H1 (cell line): Measurements from ENCODE around the gene TOM1L2. TPM values are rescaled to one million over a fixed set of nuclear protein-coding genes. Genes with fewer than 3 reads are reported as not detected.

Experiments
- CTCF ChIA-PET: fragments of 300-600 bp; sonication (Branson Sonifier 250); formaldehyde crosslinking; loops from one replicate; lab custom pipeline; 2021; ENCODE audit not compliant: partially characterized antibody; lab: Charles Lee
- POLR2A ChIA-PET: fragments of 300-600 bp; sonication (Branson Sonifier 250); formaldehyde crosslinking; loops from one replicate; lab custom pipeline; 2021; ENCODE audit warnings: inconsistent platforms; ENCODE audit not compliant: partially characterized antibody; lab: Charles Lee
- DNase-seq, 2 experiments: peaks; one replicate each; pipeline versions ENCODE4 v3.0.0 to v3.0.0-alpha.2; 2010 to 2022; ENCODE audit warnings: low spot score in 2 of 2, low read depth in 1 of 2, mixed read lengths in 1 of 2
- FAIRE-seq: peaks from 2 replicates; lab custom pipeline; 2011; peaks lifted over from hg19 to GRCh38; lab: Jason Lieb, UNC
- H2AFZ ChIP-seq: 2 replicates; pipeline ENCODE4 v1.8.1; 2012; ENCODE audit warnings: low read length, inconsistent platforms
- H2AK5ac ChIP-seq: 2 replicates; pipeline ENCODE4 v1.6.1; 2013; ENCODE audit warnings: low read depth, low read length
- H2BK120ac ChIP-seq: replicated peaks from 2 replicates; pipeline ENCODE3; 2013; ENCODE audit warnings: low read depth, low read length, inconsistent platforms
- H2BK12ac ChIP-seq: 2 replicates; pipeline ENCODE4 v1.6.1; 2013; ENCODE audit warnings: low read depth, low read length
- H2BK15ac ChIP-seq: 2 replicates; pipeline ENCODE4 v1.6.1; 2013; ENCODE audit warnings: low read length
- H2BK20ac ChIP-seq: 2 replicates; pipeline ENCODE4 v1.6.1; 2013; ENCODE audit warnings: low read length
- H2BK5ac ChIP-seq: 2 replicates; pipeline ENCODE4 v1.6.1; 2013; ENCODE audit warnings: low read depth, low read length
- H3K14ac ChIP-seq: 2 replicates; pipeline ENCODE4 v1.6.1; 2013; ENCODE audit warnings: inconsistent platforms; ENCODE audit not compliant: insufficient read length
- H3K18ac ChIP-seq: 2 replicates; pipeline ENCODE4 v1.6.1; 2013; ENCODE audit warnings: low read length; ENCODE audit errors: extremely low read depth
- H3K23ac ChIP-seq: 2 replicates; pipeline ENCODE4 v1.6.1; 2013; ENCODE audit warnings: inconsistent platforms; ENCODE audit not compliant: insufficient read length
- H3K23me2 ChIP-seq: 2 replicates; pipeline ENCODE4 v1.6.1; 2013; ENCODE audit warnings: low read depth, low read length
- H3K27ac ChIP-seq: 2 replicates; pipeline ENCODE4 v1.6.1; 2011; ENCODE audit warnings: low read depth, low read length, inconsistent platforms
- H3K27me3 ChIP-seq, 4 experiments: replicated peaks in 1 of 4; 1 replicate in 1 of 4; 2 replicates in 3 of 4; pipeline versions ENCODE4 v1.6.1 to v1.8.1; 2011 to 2013; ENCODE audit warnings: low read length in 3 of 4, mild to moderate bottlenecking in 3 of 4, inconsistent platforms in 2 of 4, mixed read lengths in 2 of 4, moderate library complexity in 1 of 4; ENCODE audit not compliant: control insufficient read depth in 3 of 4, insufficient read depth in 3 of 4; ENCODE audit errors: extremely low read depth in 1 of 4
- H3K36me3 ChIP-seq, 4 experiments: 2 replicates each; pipeline versions ENCODE4 v1.6.1 to v1.8.1; 2011 to 2013; ENCODE audit warnings: mild to moderate bottlenecking in 4 of 4, low read length in 3 of 4, moderate library complexity in 2 of 4, control low read depth in 1 of 4, inconsistent platforms in 1 of 4; ENCODE audit not compliant: insufficient read depth in 4 of 4, control insufficient read depth in 2 of 4
- H3K4ac ChIP-seq: replicated peaks from 2 replicates; pipeline ENCODE3; 2013; ENCODE audit warnings: low read length, low read depth, mixed read lengths, inconsistent platforms; ENCODE audit not compliant: insufficient read length
- H3K4me1 ChIP-seq, 4 experiments: replicated peaks in 1 of 4; 1 replicate in 1 of 4; 2 replicates in 3 of 4; pipeline versions ENCODE4 v1.6.1 to v1.8.1; 2011 to 2013; ENCODE audit warnings: low read length in 3 of 4, inconsistent platforms in 2 of 4, mixed read lengths in 1 of 4; ENCODE audit not compliant: insufficient read depth in 4 of 4, control insufficient read depth in 3 of 4
- H3K4me2 ChIP-seq, 2 experiments: 2 replicates each; pipeline versions ENCODE4 v1.6.1 to v1.8.1; 2011 to 2013; ENCODE audit warnings: low read depth in 2 of 2, low read length in 2 of 2, control low read depth in 1 of 2, inconsistent platforms in 1 of 2, mild to moderate bottlenecking in 1 of 2; ENCODE audit not compliant: insufficient read depth in 1 of 2
- H3K4me3 ChIP-seq, 4 experiments: fragments of 200-600, 300-600 bp in 1 of 4; sonication (generic), shearing (Covaris generic), sonication (Bioruptor Twin) in 1 of 4; 2 replicates each; pipeline versions ENCODE4 v1.5.1 to v1.8.1; 2011 to 2016; ENCODE audit warnings: low read length in 4 of 4, low read depth in 3 of 4, control low read depth in 2 of 4, inconsistent platforms in 2 of 4, mild to moderate bottlenecking in 2 of 4, mixed read lengths in 1 of 4, moderate library complexity in 1 of 4; ENCODE audit not compliant: insufficient read depth in 2 of 4; ENCODE audit errors: extremely low read depth in 1 of 4
- H3K56ac ChIP-seq: replicated peaks from 2 replicates; pipeline ENCODE3; 2013; ENCODE audit warnings: low read depth, mild to moderate bottlenecking, mixed read lengths, low read length, inconsistent platforms; ENCODE audit not compliant: insufficient read length
- H3K79me1 ChIP-seq: 2 replicates; pipeline ENCODE4 v1.6.1; 2013; ENCODE audit warnings: low read depth, low read length, control low read depth
- H3K79me2 ChIP-seq, 2 experiments: 2 replicates each; pipeline versions ENCODE4 v1.6.1 to v1.8.1; 2012 to 2013; ENCODE audit warnings: low read length in 2 of 2, mild to moderate bottlenecking in 2 of 2, inconsistent platforms in 1 of 2; ENCODE audit not compliant: insufficient read depth in 2 of 2, control insufficient read depth in 1 of 2
- H3K9ac ChIP-seq, 4 experiments: replicated peaks in 1 of 4; 1 replicate in 1 of 4; 2 replicates in 3 of 4; pipeline versions ENCODE4 v1.6.1 to v1.8.1; 2011 to 2013; ENCODE audit warnings: low read depth in 3 of 4, low read length in 3 of 4, control low read depth in 2 of 4, mild to moderate bottlenecking in 2 of 4, moderate library complexity in 2 of 4, inconsistent platforms in 1 of 4; ENCODE audit errors: extremely low read depth in 1 of 4
- H3K9me3 ChIP-seq, 2 experiments: 2 replicates each; pipeline versions ENCODE4 v1.6.1 to v1.8.1; 2012 to 2013; ENCODE audit warnings: mild to moderate bottlenecking in 2 of 2, moderate library complexity in 2 of 2, control low read depth in 1 of 2, inconsistent platforms in 1 of 2, low read depth in 1 of 2, low read length in 1 of 2, mixed read lengths in 1 of 2; ENCODE audit not compliant: insufficient read depth in 2 of 2
- H4K20me1 ChIP-seq, 2 experiments: replicated peaks in 1 of 2; 2 replicates each; pipeline versions ENCODE3 to v1.8.1; 2011 to 2013; ENCODE audit warnings: inconsistent platforms in 2 of 2, low read length in 2 of 2, mild to moderate bottlenecking in 1 of 2; ENCODE audit not compliant: insufficient read depth in 2 of 2, control insufficient read depth in 1 of 2
- H4K5ac ChIP-seq: 2 replicates; pipeline ENCODE4 v1.6.1; 2013; ENCODE audit warnings: low read length, low read depth, mixed read lengths, inconsistent platforms; ENCODE audit not compliant: insufficient read length
- H4K8ac ChIP-seq: 2 replicates; pipeline ENCODE4 v1.8.0; 2013; ENCODE audit warnings: mild to moderate bottlenecking, moderate library complexity, low read length, inconsistent platforms; ENCODE audit not compliant: insufficient read depth; ENCODE audit errors: extremely low read depth
- H4K91ac ChIP-seq: replicated peaks from 2 replicates; pipeline ENCODE3; 2013; ENCODE audit warnings: low read length, mixed read lengths, inconsistent platforms; ENCODE audit not compliant: insufficient read length
- BRCA1 ChIP-seq: IDR thresholded peaks from 2 replicates; pipeline ENCODE4 v1.6.1; 2012; ENCODE audit warnings: low read depth, low read length, improper control_type of control experiment
- CBX5 ChIP-seq: fragments of 300-800, 300-1000 bp; sonication (generic); IDR thresholded peaks from 2 replicates; pipeline ENCODE4 v1.7.1; 2016; ENCODE audit warnings: antibody characterized with exemption, low read length, low read depth
- E2F6 ChIP-seq: IDR thresholded peaks from 2 replicates; pipeline ENCODE4 v1.6.1; 2012; ENCODE audit warnings: inconsistent platforms
- FOSL1 ChIP-seq: IDR thresholded peaks from 2 replicates; pipeline ENCODE4 v1.6.1; 2011; ENCODE audit warnings: mild to moderate bottlenecking, low read depth, low read length, moderate library complexity; ENCODE audit not compliant: insufficient read depth
- JUND ChIP-seq: IDR thresholded peaks from 2 replicates; pipeline ENCODE4 v1.6.1; 2011; ENCODE audit warnings: mild to moderate bottlenecking, improper control_type of control experiment, low read length
- KDM1A ChIP-seq: fragments of 200-600, 300-600 bp; sonication (generic); IDR thresholded peaks from 2 replicates; pipeline ENCODE4 v1.7.1; 2016; ENCODE audit warnings: mild to moderate bottlenecking, low read length, borderline replicate concordance
- MAX ChIP-seq: IDR thresholded peaks from 2 replicates; pipeline ENCODE4 v1.6.1; 2012; ENCODE audit warnings: inconsistent platforms
- RBBP5 ChIP-seq: IDR thresholded peaks from 2 replicates; pipeline ENCODE4 v1.7.1; 2012; ENCODE audit warnings: low read depth, mild to moderate bottlenecking, inconsistent platforms, low read length, moderate library complexity, borderline replicate concordance
- SP2 ChIP-seq: IDR thresholded peaks from 2 replicates; pipeline ENCODE4 v1.6.1; 2012; ENCODE audit warnings: mild to moderate bottlenecking, low read length, inconsistent platforms
- WGBS, 2 experiments: shearing (Covaris generic) in 1 of 2; methylation state at CpG; one replicate each; pipeline versions ENCODE4 v1.1.6 to v1.1.7; 2013 to 2015; ENCODE audit warnings: low lambda C conversion rate in 2 of 2, mixed read lengths in 2 of 2, inconsistent platforms in 1 of 2, low coverage in 1 of 2, missing lambda C conversion rate in 1 of 2; ENCODE audit not compliant: insufficient replicate concordance in 2 of 2, insufficient coverage in 1 of 2, insufficient read length in 1 of 2; ENCODE audit errors: extremely low coverage in 1 of 2, missing lambda C conversion rate in 1 of 2; 5-methylcytosine and 5-hydroxymethylcytosine counted together
- polyA plus RNA-seq, 7 experiments: library from polyadenylated mRNA; depleted of rRNA in 3 of 7; stranded (reverse) in 5 of 7; unstranded in 2 of 7; fragments of >200 nt in 5 of 7; fragments of 200-250 nt in 2 of 7; gene quantifications; 1 replicate in 5 of 7; 2 replicates in 1 of 7; 4 replicates in 1 of 7; pipeline versions ENCODE4 v1.2.1 to v1.2.3, GENCODE V29; 2011 to 2013; ENCODE audit warnings: missing spikeins in 2 of 7, mixed read lengths in 2 of 7
- total RNA-seq: library from RNA; stranded (reverse); fragmentation: NEBNext Ultra II Directional; extraction: Animal tissue kit (Norgen Biotek cat#: 25700); gene quantifications from 2 replicates; pipeline ENCODE4 v1.2.1, GENCODE V29; 2021

The TOM1L2 gene
- total and polyA plus RNA-seq, 2 of the 8 experiments (the other 6 are each of a cell fraction or from before 2014, with no cell fraction given): 2.0 to 3.4 TPM

- no peak for FAIRE-seq
- Histone ChIP-seq H3K36me3 (no peaks in the 10 kb centered on the region), H2AK5ac (no peak overlapping the region), H3K23ac (no peak overlapping the region), H3K27me3 (no peaks in the 10 kb centered on the region; a peak in 1 of 7 replicates), H3K18ac (no peak overlapping the region)
- WGBS, 2 experiments: 94% methylated on average over 7 of the region's 7 CpGs; no CpG with 5 or more reads in 1 of the 2 experiments
- TF ChIP-seq E2F6 (no peak), BRCA1 (no peak), MAX (no peak), JUND (no peak), SP2 (no peak), CBX5 (no peak), FOSL1 (no peak), RBBP5 (no peak), KDM1A (no peak)
- TF ChIP-seq, all 59 proteins: peak for 0
- H2BK12ac ChIP-seq: no peak overlapping the region
- ChIA-PET CTCF (interaction anchor here (0.5 to 3.9 kb wide), 5 partner anchors 12 to 98 kb away, joined by 4 to 23 read pairs (median 5); no protein-coding TSS in a partner anchor), POLR2A (no interaction called here)
- no peak overlapping the region for H3K4me2 ChIP-seq
- no peaks in the 10 kb centered on the region for H4K20me1 ChIP-seq
- no peak overlapping the region for H3K56ac ChIP-seq
- H2BK20ac ChIP-seq: no peak overlapping the region
- DNase-seq: no peak
- no peaks in the 10 kb centered on the region for H3K23me2 ChIP-seq
- no peak overlapping the region for H3K14ac ChIP-seq
- no peak overlapping the region for H3K9ac ChIP-seq
- no peak overlapping the region for H3K4me3 ChIP-seq
- no peak overlapping the region for H2BK15ac ChIP-seq
- H3K79me2 ChIP-seq: no peaks in the 10 kb centered on the region
- no peak overlapping the region for H3K4ac ChIP-seq
- H4K8ac ChIP-seq: no peak overlapping the region; the same call in 1 of the 2 replicates
- H4K5ac ChIP-seq: no peak overlapping the region
- no peak overlapping the region for H2BK5ac ChIP-seq
- no peak overlapping the region for H4K91ac ChIP-seq
- H3K4me1 ChIP-seq: no peaks in the 10 kb centered on the region; a peak in 1 of 7 replicates
- no peaks in the 10 kb centered on the region for H3K79me1 ChIP-seq
- no peak overlapping the region for H2AFZ ChIP-seq
- no peak overlapping the region for H2BK120ac ChIP-seq
- no peaks in the 10 kb centered on the region for H3K9me3 ChIP-seq
- no peak overlapping the region for H3K27ac ChIP-seq
Measured at GRCh38 chr17:17988427-17988945, 16.3 kb upstream of the TOM1L2 start.
